SK-N-SH (cell line): ENCODE results near the gene CHTF18.

Source experiments
- GATA2 ChIP-seq: sonication (generic); formaldehyde crosslinking; IDR thresholded peaks from 2 replicates; pipeline ENCODE4 v1.5.0; 2020; ENCODE audit warnings: mild to moderate bottlenecking, missing genetic modification reagents
- RFX5 ChIP-seq: IDR thresholded peaks from 2 replicates; pipeline ENCODE4 v1.6.1; 2012; ENCODE audit warnings: mild to moderate bottlenecking, improper control_type of control experiment, low read length
- TF ChIP-seq, protein P1 (sequence below): fragments of 200-600 bp; sonication (generic); IDR thresholded peaks from 2 replicates; pipeline ENCODE4 v1.6.1; 2017; ENCODE audit warnings: antibody characterized with exemption, mild to moderate bottlenecking, moderate library complexity
- TF ChIP-seq, protein P2 (sequence below): IDR thresholded peaks from 2 replicates; pipeline ENCODE4 v1.6.1; 2012; ENCODE audit warnings: mild to moderate bottlenecking, low read depth, low read length, moderate library complexity

DNA sequence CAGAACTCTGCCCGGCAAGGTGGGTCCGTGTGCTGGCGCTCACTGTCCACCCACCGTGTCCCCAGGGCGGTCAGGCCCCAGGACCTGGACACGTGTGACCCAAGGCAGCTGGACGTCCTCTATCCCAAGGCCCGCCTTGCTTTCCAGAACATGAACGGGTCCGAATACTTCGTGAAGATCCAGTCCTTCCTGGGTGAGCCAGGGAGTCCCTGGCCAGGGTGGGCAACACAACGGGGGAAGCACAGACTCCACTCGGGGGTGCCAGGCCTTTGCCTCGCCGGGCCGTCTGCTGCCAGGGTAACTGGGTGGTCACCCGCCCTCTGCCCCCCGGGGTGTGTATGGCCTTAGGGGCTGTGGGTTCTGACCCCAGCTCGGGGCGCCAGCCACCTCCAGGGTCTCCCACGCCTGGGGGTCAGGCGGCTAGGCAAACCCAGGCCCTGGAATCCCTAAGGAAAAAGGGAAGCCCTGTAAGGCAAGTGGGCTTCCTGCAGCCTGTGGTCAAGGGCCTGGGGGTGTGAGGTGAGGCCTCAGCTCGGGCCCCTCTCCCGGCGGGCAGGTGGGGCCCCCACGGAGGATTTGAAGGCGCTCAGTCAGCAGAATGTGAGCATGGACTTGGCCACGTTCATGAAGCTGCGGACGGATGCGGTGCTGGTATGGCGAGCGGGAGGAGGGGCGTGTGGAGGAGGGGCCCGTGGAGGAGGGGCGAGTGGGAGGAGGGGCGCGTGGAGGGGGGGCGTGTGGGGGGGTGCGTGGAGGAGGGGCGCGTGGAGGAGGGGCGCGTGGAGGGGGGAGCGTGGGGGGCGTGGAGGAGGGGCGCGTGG is 21.4 kb upstream of the CHTF18 start:
- TF ChIP-seq, protein P1, sequence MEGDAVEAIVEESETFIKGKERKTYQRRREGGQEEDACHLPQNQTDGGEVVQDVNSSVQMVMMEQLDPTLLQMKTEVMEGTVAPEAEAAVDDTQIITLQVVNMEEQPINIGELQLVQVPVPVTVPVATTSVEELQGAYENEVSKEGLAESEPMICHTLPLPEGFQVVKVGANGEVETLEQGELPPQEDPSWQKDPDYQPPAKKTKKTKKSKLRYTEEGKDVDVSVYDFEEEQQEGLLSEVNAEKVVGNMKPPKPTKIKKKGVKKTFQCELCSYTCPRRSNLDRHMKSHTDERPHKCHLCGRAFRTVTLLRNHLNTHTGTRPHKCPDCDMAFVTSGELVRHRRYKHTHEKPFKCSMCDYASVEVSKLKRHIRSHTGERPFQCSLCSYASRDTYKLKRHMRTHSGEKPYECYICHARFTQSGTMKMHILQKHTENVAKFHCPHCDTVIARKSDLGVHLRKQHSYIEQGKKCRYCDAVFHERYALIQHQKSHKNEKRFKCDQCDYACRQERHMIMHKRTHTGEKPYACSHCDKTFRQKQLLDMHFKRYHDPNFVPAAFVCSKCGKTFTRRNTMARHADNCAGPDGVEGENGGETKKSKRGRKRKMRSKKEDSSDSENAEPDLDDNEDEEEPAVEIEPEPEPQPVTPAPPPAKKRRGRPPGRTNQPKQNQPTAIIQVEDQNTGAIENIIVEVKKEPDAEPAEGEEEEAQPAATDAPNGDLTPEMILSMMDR: no peak
- TF ChIP-seq, protein P2, sequence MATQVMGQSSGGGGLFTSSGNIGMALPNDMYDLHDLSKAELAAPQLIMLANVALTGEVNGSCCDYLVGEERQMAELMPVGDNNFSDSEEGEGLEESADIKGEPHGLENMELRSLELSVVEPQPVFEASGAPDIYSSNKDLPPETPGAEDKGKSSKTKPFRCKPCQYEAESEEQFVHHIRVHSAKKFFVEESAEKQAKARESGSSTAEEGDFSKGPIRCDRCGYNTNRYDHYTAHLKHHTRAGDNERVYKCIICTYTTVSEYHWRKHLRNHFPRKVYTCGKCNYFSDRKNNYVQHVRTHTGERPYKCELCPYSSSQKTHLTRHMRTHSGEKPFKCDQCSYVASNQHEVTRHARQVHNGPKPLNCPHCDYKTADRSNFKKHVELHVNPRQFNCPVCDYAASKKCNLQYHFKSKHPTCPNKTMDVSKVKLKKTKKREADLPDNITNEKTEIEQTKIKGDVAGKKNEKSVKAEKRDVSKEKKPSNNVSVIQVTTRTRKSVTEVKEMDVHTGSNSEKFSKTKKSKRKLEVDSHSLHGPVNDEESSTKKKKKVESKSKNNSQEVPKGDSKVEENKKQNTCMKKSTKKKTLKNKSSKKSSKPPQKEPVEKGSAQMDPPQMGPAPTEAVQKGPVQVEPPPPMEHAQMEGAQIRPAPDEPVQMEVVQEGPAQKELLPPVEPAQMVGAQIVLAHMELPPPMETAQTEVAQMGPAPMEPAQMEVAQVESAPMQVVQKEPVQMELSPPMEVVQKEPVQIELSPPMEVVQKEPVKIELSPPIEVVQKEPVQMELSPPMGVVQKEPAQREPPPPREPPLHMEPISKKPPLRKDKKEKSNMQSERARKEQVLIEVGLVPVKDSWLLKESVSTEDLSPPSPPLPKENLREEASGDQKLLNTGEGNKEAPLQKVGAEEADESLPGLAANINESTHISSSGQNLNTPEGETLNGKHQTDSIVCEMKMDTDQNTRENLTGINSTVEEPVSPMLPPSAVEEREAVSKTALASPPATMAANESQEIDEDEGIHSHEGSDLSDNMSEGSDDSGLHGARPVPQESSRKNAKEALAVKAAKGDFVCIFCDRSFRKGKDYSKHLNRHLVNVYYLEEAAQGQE: no peak
- TF ChIP-seq RFX5 (no peak), GATA2 (CRISPR knock-in tag) (no peak)
